ENCODE measurements around the gene SORCS2.
"Not testable (repeated sequence)": the region's sequence is repeated elsewhere in the genome, so short reads cannot be mapped to it uniquely, and the experiment has no call there.

SORCS2 gene

DNA sequence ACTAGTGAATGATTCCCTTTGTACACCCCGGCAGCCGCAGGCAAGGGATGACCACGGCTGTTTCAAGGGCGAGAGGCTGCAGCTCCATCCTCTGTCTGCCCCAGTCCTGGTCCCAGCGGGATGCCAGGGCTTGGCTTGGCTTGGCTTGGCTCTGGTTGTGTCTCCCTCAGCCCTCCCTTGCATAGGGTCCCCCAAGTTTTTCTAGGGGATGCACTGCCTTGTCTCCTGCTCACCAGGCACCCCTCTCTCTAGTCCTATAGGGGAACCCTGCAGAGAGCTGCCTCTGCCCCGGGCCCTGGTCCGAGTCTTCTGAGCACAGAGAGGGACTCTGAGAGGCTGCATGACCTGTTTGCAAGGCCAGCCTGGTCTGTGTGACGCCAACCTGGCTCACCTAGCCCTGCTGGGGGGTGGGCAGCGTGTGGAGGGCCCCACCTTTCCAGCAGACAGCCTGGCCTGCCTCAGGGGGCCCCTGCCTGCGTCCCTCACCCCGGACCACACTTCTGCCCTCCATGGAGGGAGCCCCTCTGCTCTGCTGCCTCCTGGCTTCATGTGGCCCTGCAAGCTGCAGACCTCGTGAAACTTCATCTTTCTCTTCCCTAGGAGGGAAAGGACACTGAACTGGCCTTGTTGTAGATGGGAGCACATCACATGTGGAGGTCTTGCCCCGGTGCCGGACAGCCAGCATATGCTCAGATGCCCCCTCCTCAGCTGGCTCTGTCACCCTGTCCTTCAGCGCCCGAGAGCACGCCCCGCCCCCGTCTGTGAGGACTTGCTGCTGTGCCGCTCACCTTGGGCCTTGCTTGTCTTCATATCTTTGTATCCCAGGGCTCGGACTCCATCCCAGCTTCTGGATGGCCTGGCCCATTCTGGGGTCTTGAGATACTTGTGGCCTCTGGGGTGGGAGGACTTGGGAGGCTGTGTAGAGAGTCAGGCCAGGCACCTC lies 16.4 kb downstream of the SORCS2 start:
- H3K4me1 Mint-ChIP-seq (ENCODE audit: low read depth), result no peaks in the 10 kb centered on the region
- H3K9me3 Mint-ChIP-seq, result no peaks in the 10 kb centered on the region
- H3K4me3 Mint-ChIP-seq, result no peak overlapping the region
- DNase-seq, result no peak
- H3K27me3 Mint-ChIP-seq, result peaks cover 12% of the 10 kb centered on the region
- H3K36me3 Mint-ChIP-seq (ENCODE audit: low read depth), result no peaks in the 10 kb centered on the region
- H3K27ac Mint-ChIP-seq, result no peak overlapping the region

DNA sequence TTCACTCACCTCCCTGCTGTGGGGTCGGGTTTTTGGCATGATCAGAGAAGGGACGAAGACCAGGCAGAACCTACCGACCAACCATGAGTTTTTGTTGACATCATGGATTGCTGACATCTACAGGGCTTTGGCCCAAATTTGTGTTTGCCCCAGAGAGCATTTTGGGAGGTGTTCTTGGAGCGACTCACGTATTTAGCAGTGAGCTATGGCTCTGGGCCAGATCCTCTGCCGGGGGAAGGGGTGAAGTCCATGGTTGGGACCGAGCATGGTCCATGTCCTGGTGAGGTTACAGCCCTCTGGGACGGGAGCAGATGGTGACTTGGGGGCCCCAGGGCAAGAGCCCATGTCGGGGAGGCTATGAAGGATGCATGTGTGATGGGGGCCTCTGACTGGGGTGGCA lies 17.4 kb downstream of the SORCS2 start:
- no peak overlapping the region for H3K27ac Mint-ChIP-seq

GRCh38 chr4:7210824-7211223 lies 18.5 kb downstream of the SORCS2 start:
- H3K27ac Mint-ChIP-seq, result no peak overlapping the region
- H3K36me3 Mint-ChIP-seq (ENCODE audit: low read depth), result no peaks in the 10 kb centered on the region
- no peaks in the 10 kb centered on the region for H3K9me3 Mint-ChIP-seq
- no peak overlapping the region for H3K4me3 Mint-ChIP-seq
- DNase-seq, result no peak
- H3K27me3 Mint-ChIP-seq, result peaks cover 4% of the 10 kb centered on the region
- no peaks in the 10 kb centered on the region for H3K4me1 Mint-ChIP-seq (ENCODE audit: low read depth)

More for the DNA sequence above, 17.4 kb downstream of the SORCS2 start:
- no peak for DNase-seq
- H3K4me3 Mint-ChIP-seq, result no peak overlapping the region
- H3K9me3 Mint-ChIP-seq, result no peaks in the 10 kb centered on the region
- H3K4me1 Mint-ChIP-seq (ENCODE audit: low read depth), result no peaks in the 10 kb centered on the region
- H3K27me3 Mint-ChIP-seq, result peaks cover 9% of the 10 kb centered on the region
- no peaks in the 10 kb centered on the region for H3K36me3 Mint-ChIP-seq (ENCODE audit: low read depth)

DNA sequence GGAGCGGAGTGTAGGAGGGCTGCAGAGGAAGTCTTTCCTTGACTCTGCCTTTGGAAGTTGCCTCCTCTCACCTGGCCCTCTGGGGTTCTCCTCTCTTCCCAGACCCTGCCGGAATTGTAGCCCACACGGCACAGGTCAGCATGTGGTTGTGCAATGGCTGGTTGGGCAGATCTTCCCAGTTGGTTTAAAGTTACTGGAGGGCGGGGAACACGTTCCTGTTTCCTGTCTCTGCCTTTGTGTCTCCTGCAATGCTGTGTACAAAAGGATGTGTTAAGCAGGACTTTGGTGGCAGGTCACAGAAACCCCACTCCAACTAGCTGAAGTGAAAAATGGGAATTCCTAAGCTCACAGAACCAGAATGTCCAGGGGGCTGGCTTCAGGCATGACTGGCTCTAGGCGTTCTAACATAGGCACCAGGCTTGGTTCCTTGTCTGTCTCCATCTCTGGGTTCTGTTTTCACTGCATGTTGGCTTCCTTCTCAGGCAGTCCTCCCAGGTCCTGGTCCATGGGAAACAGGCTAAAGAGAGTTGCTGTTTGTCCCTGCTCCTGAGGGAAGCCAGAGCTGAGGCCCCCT lies 19.9 kb downstream of the SORCS2 start:
- H3K27me3 Mint-ChIP-seq, result peaks cover 4% of the 10 kb centered on the region
- no peak overlapping the region for H3K27ac Mint-ChIP-seq

GRCh38 chr4:7212921-7213320 lies 20.6 kb downstream of the SORCS2 start:
- no peak for DNase-seq
- Mint-ChIP-seq H3K27ac (no peak overlapping the region), H3K27me3 (no peaks in the 10 kb centered on the region), H3K4me3 (no peak overlapping the region), H3K9me3 (no peaks in the 10 kb centered on the region), H3K4me1 (ENCODE audit: low read depth) (no peaks in the 10 kb centered on the region), H3K36me3 (ENCODE audit: low read depth) (no peaks in the 10 kb centered on the region)

More for the DNA sequence above, 19.9 kb downstream of the SORCS2 start:
- Mint-ChIP-seq H3K9me3 (no peaks in the 10 kb centered on the region), H3K36me3 (ENCODE audit: low read depth) (no peaks in the 10 kb centered on the region), H3K4me3 (no peak overlapping the region), H3K4me1 (ENCODE audit: low read depth) (no peaks in the 10 kb centered on the region)
- no peak for DNase-seq

DNA sequence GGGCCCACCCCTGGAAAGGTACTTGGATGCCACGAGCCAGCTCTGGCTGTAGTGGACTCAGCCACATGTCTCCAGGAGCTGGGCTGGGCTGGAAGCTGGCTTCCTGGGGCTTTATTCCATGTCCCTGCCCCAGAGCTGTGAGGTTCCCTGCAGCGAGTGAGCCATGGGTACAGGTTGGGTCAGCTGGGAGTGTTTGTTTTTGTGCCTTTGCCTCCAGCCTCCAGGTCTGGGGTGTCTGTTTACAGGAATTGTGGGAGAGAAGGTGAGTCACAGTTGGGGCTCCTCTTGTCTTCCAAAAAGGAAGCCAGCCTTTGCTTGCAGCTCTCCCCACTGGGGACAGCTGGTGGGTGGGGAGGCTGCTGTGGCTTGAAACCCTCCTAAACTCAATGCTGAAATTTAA lies 21.5 kb downstream of the SORCS2 start:
- no peaks in the 10 kb centered on the region for H3K9me3 Mint-ChIP-seq
- DNase-seq, result no peak
- H3K4me1 Mint-ChIP-seq (ENCODE audit: low read depth), result no peaks in the 10 kb centered on the region
- H3K4me3 Mint-ChIP-seq, result no peak overlapping the region
- no peak overlapping the region for H3K27ac Mint-ChIP-seq
- H3K36me3 Mint-ChIP-seq (ENCODE audit: low read depth), result no peaks in the 10 kb centered on the region
- H3K27me3 Mint-ChIP-seq, result peaks cover 4% of the 10 kb centered on the region

- H3K27me3 Mint-ChIP-seq, result peaks cover 5% of the 10 kb centered on the region
- no peak overlapping the region for H3K27ac Mint-ChIP-seq
- DNase-seq, result no peak
- H3K4me3 Mint-ChIP-seq, result no peak overlapping the region
- no peaks in the 10 kb centered on the region for H3K36me3 Mint-ChIP-seq (ENCODE audit: low read depth)
- no peaks in the 10 kb centered on the region for H3K4me1 Mint-ChIP-seq (ENCODE audit: low read depth)
- H3K9me3 Mint-ChIP-seq, result no peaks in the 10 kb centered on the region
Observed at GRCh38 chr4:7214359-7214758, 22.0 kb downstream of the SORCS2 start.

GRCh38 chr4:7215187-7215586 lies 22.8 kb downstream of the SORCS2 start:
- not testable (repeated sequence) for DNase-seq; H3K27ac Mint-ChIP-seq; H3K4me3 Mint-ChIP-seq; H3K27me3 Mint-ChIP-seq; H3K9me3 Mint-ChIP-seq; H3K4me1 Mint-ChIP-seq (ENCODE audit: low read depth); H3K36me3 Mint-ChIP-seq (ENCODE audit: low read depth)

DNA sequence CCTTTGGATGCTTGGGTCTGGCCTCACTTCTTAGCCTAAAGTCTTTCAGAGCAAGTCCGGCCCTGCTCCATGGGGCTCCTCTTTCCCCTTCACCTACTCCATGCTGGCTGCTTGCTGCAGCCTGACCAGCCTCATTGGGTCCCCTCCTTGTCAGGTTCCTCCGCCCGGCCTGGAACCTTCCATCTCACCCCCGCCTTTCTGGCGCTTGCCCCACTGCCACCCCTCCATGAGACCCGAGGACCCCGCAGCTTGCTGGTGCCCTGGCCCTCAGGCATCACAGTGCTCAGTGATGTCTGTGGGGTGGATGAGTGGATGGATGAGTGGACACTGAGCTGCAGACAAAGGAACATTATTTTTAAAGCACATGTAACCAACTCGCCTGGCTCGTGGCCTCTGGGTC lies 24.7 kb downstream of the SORCS2 start:
- Mint-ChIP-seq H3K9me3 (no peaks in the 10 kb centered on the region), H3K4me3 (no peak overlapping the region), H3K4me1 (ENCODE audit: low read depth) (no peaks in the 10 kb centered on the region), H3K27ac (no peak overlapping the region), H3K36me3 (ENCODE audit: low read depth) (no peaks in the 10 kb centered on the region), H3K27me3 (peaks cover 7% of the 10 kb centered on the region)
- DNase-seq, result no peak

DNA sequence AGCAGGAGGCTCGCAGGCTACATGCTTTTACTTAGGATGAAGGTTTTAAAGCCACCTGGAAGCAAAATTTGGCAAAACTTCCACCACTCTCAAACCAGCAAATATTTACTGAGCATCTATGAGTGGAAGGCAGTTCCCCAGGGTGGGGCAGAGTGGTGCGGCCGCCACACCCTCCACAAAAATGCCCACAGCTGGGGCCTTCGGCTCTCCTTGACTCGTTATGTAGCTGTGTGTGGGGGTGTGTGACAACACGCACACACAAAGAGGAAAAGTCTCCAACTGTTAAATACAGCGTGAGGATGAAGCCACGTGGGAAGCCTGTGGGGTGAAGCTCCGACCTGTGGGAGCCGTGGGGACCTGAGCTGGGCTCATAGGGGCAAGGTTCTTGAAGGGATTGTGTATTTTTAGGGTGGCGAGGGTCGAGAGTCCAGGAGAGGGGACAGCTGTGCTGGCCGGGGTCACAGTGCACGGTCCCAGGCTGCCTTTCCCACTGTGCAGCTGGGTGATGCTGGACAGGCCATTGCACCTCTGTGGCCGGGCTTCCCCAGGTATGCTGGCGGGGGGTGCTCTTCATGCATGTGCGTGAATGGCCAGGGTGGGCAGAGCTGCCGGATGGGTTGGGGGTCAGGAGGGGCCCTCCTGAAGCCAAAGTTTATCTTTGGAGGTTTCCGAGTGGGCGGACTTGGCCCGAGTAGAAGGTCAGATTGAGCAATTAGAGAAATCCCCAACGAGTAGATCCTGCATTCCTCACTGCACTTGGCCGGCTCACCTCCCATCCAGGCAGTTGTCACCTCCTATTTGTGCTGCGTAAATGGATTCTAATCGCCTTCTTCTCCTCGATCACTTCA lies 25.4 kb downstream of the SORCS2 start:
- no peak for DNase-seq
- peaks cover 7% of the 10 kb centered on the region for H3K27me3 Mint-ChIP-seq
- H3K36me3 Mint-ChIP-seq (ENCODE audit: low read depth), result no peaks in the 10 kb centered on the region
- no peaks in the 10 kb centered on the region for H3K9me3 Mint-ChIP-seq
- no peak overlapping the region for H3K4me3 Mint-ChIP-seq
- H3K4me1 Mint-ChIP-seq (ENCODE audit: low read depth), result no peaks in the 10 kb centered on the region
- H3K27ac Mint-ChIP-seq, result no peak overlapping the region

GRCh38 chr4:7218686-7219085 lies 26.3 kb downstream of the SORCS2 start:
- no peaks in the 10 kb centered on the region for H3K4me1 Mint-ChIP-seq (ENCODE audit: low read depth)
- no peak overlapping the region for H3K27ac Mint-ChIP-seq
- H3K27me3 Mint-ChIP-seq, result peaks cover 7% of the 10 kb centered on the region
- no peak for DNase-seq
- H3K9me3 Mint-ChIP-seq, result no peaks in the 10 kb centered on the region
- no peaks in the 10 kb centered on the region for H3K36me3 Mint-ChIP-seq (ENCODE audit: low read depth)
- H3K4me3 Mint-ChIP-seq, result no peak overlapping the region

DNA sequence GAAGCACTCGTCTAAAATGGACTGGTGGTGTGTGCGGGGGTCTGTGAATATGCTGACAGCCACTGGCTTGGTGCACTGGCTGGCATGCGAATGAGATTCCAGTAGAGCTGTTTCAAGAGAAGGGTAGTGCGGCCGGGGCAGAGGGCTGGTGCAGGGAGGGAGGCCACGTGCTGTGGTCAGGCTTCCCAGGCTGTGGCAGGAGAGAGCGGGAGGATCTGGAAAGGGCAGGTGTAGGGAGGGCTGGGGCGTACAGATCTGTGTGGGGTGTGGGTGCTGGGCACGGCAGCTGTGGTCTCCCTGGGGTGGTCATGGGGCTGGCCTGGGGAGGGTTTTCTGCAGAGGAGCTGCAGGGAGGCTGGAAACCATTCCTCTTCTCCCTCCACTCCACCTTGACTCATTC lies 30.2 kb downstream of the SORCS2 start:
- Mint-ChIP-seq H3K36me3 (ENCODE audit: low read depth) (no peaks in the 10 kb centered on the region), H3K9me3 (no peaks in the 10 kb centered on the region), H3K27me3 (peaks cover 7% of the 10 kb centered on the region), H3K4me3 (no peak overlapping the region), H3K27ac (no peak overlapping the region), H3K4me1 (ENCODE audit: low read depth) (no peaks in the 10 kb centered on the region)
- DNase-seq, result no peak

DNA sequence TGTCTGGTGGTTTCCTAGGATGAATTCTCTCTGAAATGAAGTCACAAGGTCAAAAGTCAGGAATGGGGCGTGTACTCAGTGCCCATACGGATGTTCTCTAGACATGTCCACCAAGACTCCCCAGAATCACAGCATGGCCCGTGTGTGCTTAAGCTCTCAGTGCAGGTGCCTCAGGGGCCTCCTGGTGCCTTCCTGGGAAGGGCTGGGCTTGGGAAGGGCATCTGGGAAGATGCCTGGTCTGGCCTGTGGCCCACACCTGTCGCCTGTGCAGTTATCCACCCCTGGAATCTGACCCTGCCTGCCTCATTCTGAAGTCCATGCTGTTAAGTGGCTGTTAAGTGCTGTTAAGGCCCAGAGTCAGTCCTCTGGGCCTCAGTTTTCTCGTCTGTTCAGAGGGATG lies 31.2 kb downstream of the SORCS2 start:
- peaks cover 6% of the 10 kb centered on the region for H3K27me3 Mint-ChIP-seq
- no peaks in the 10 kb centered on the region for H3K9me3 Mint-ChIP-seq
- no peaks in the 10 kb centered on the region for H3K36me3 Mint-ChIP-seq (ENCODE audit: low read depth)
- no peak overlapping the region for H3K4me3 Mint-ChIP-seq
- no peak for DNase-seq
- H3K27ac Mint-ChIP-seq, result no peak overlapping the region
- H3K4me1 Mint-ChIP-seq (ENCODE audit: low read depth), result no peaks in the 10 kb centered on the region

GRCh38 chr4:7224001-7224400 lies 31.7 kb downstream of the SORCS2 start:
- no peak overlapping the region for H3K27ac Mint-ChIP-seq
- H3K4me1 Mint-ChIP-seq (ENCODE audit: low read depth), result no peaks in the 10 kb centered on the region
- H3K27me3 Mint-ChIP-seq, result peaks cover 3% of the 10 kb centered on the region
- H3K9me3 Mint-ChIP-seq, result no peaks in the 10 kb centered on the region
- no peaks in the 10 kb centered on the region for H3K36me3 Mint-ChIP-seq (ENCODE audit: low read depth)
- no peak for DNase-seq
- H3K4me3 Mint-ChIP-seq, result no peak overlapping the region
